Prostate gland (tissue), 2 donors: Measurements from ENCODE around the gene KIF5C. TPM values are rescaled to one million over a fixed set of nuclear protein-coding genes. Genes with fewer than 3 reads are reported as not detected.

Experiments
- DNase-seq: peaks from one replicate; pipeline ENCODE4 v3.0.0-alpha.2; 2019; ENCODE audit warnings: low spot score
- H3K27ac ChIP-seq, 2 donors: fragments of 200-600 bp; sonication (generic); 2 replicates each; pipeline ENCODE4 v1.5.1; 2017 to 2019
- H3K27me3 ChIP-seq: fragments of 200-600 bp; sonication (generic); replicated peaks from 2 replicates; pipeline ENCODE4 v1.5.1; 2019; ENCODE audit not compliant: insufficient read depth
- H3K36me3 ChIP-seq, 2 donors: fragments of 200-600 bp; sonication (generic); 1 replicate in 1 of 2; 2 replicates in 1 of 2; pipeline versions ENCODE4 v1.5.1 to v1.8.1; 2017 to 2019
- H3K4me1 ChIP-seq: fragments of 200-600 bp; sonication (generic); replicated peaks from 2 replicates; pipeline ENCODE4 v1.5.1; 2019
- H3K4me3 ChIP-seq, 2 donors: fragments of 200-600 bp; sonication (generic); 2 replicates each; pipeline ENCODE4 v1.5.1; 2017 to 2019
- H3K9me3 ChIP-seq: fragments of 200-600 bp; sonication (generic); 2 replicates; pipeline ENCODE4 v1.5.1; 2017
- CTCF ChIP-seq, 4 experiments: fragments of 200-600 bp in 2 of 4; fragments of 450-650 bp in 2 of 4; sonication (generic) in 2 of 4; IDR thresholded peaks; 1 replicate in 3 of 4; 2 replicates in 1 of 4; pipeline ENCODE4 v1.5.1; 2016 to 2019; ENCODE audit warnings: antibody characterized with exemption in 4 of 4, mild to moderate bottlenecking in 2 of 4, moderate library complexity in 2 of 4
- POLR2A ChIP-seq: fragments of 450-650 bp; IDR thresholded peaks from one replicate; pipeline ENCODE4 v1.6.1; 2016; ENCODE audit warnings: antibody characterized with exemption, mild to moderate bottlenecking
- POLR2AphosphoS5 ChIP-seq: sonication (generic); formaldehyde crosslinking; IDR thresholded peaks from one replicate; pipeline ENCODE4 v1.6.1; 2017; ENCODE audit warnings: antibody characterized with exemption
- WGBS: methylation state at CpG from one replicate; pipeline ENCODE4 v1.1.5; 2018; 5-methylcytosine and 5-hydroxymethylcytosine counted together
- intact Hi-C: fragments of 100-400 bp; cut with DNase I; formaldehyde crosslinking; loops from one replicate; pipeline ENCODE4 v1.14.2; 2022
- total RNA-seq, 2 donors: library from RNA; depleted of rRNA; stranded (reverse); fragments of >200 nt; gene quantifications; one replicate each; pipeline ENCODE4 v1.1.0, GENCODE V29; 2016

KIF5C gene
- total RNA-seq, 2 donors from 2014 or later, result 84.3 to 123 TPM

- Histone ChIP-seq H3K9me3 (no peaks in the 10 kb centered on the region), H3K27me3 (no peaks in the 10 kb centered on the region), H3K4me3 (no peak overlapping the region), H3K36me3 (no peaks in the 10 kb centered on the region), H3K4me1 (no peaks in the 10 kb centered on the region), H3K27ac (no peak overlapping the region)
- WGBS, result 98% methylated on average over 5 of the region's 5 CpGs
- TF ChIP-seq POLR2AphosphoS5, result no peak
- TF ChIP-seq CTCF (IDR thresholded peaks at IDR 0.05), result no peak
- no peak for TF ChIP-seq POLR2A
- intact Hi-C loops, result no loop called here
- DNase-seq, result no peak
Measured at GRCh38 chr2:148907085-148907785, 32.2 kb downstream of the KIF5C start.

GRCh38 chr2:148909114-148909513 is 34.1 kb downstream of the KIF5C start:
- intact Hi-C loops, result no loop called here
- no peaks in the 10 kb centered on the region for H3K4me1 ChIP-seq
- no peaks in the 10 kb centered on the region for H3K36me3 ChIP-seq
- 78% methylated on average over 8 of the region's 8 CpGs for WGBS
- H3K27ac ChIP-seq, result no peak overlapping the region
- TF ChIP-seq POLR2A (no peak), CTCF (IDR thresholded peaks at IDR 0.05) (no peak), POLR2AphosphoS5 (no peak)
- H3K4me3 ChIP-seq, result no peak overlapping the region
- no peaks in the 10 kb centered on the region for H3K27me3 ChIP-seq
- DNase-seq, result no peak
- H3K9me3 ChIP-seq, result no peaks in the 10 kb centered on the region

- no peak overlapping the region for H3K4me3 ChIP-seq
- H3K27me3 ChIP-seq, result no peaks in the 10 kb centered on the region
- H3K4me1 ChIP-seq, result no peaks in the 10 kb centered on the region
- DNase-seq, result no peak
- no peaks in the 10 kb centered on the region for H3K36me3 ChIP-seq
- no peak overlapping the region for H3K27ac ChIP-seq
- no peaks in the 10 kb centered on the region for H3K9me3 ChIP-seq
- no peak for TF ChIP-seq CTCF (IDR thresholded peaks at IDR 0.05)
- no peak for TF ChIP-seq POLR2A
- TF ChIP-seq POLR2AphosphoS5, result no peak
- intact Hi-C loops, result no loop called here
Measured at GRCh38 chr2:148913061-148913460, 38.0 kb downstream of the KIF5C start.

- no peak overlapping the region for H3K4me3 ChIP-seq
- no peak for DNase-seq
Measured at GRCh38 chr2:148913492-148913891, 38.5 kb downstream of the KIF5C start.

More at GRCh38 chr2:148913492-148913891, 38.5 kb downstream of the KIF5C start:
- H3K9me3 ChIP-seq, result no peaks in the 10 kb centered on the region
- no peaks in the 10 kb centered on the region for H3K36me3 ChIP-seq
- TF ChIP-seq POLR2AphosphoS5 (no peak), CTCF (IDR thresholded peaks at IDR 0.05) (no peak), POLR2A (no peak)
- no peaks in the 10 kb centered on the region for H3K4me1 ChIP-seq
- no peak overlapping the region for H3K27ac ChIP-seq
- 96% methylated on average over 8 of the region's 8 CpGs for WGBS
- intact Hi-C loops, result no loop called here
- H3K27me3 ChIP-seq, result no peaks in the 10 kb centered on the region
